Sciatic nerve (tissue), 2 donors: ENCODE results near the gene NGFR. TPM values are rescaled to one million over a fixed set of nuclear protein-coding genes. Genes with fewer than 3 reads are reported as not detected.

ENCODE experiments used
- ATAC-seq: fragments of 200-7000 bp; cut with Tn5 transposase; one replicate; pipeline ENCODE4 v1.9.1; 2020; ENCODE audit warnings: mild to moderate bottlenecking, moderate library complexity
- DNase-seq: peaks from one replicate; pipeline ENCODE4 v3.0.0-alpha.2; 2020; ENCODE audit warnings: low spot score
- intact Hi-C: fragments of 100-400 bp; cut with DNase I; formaldehyde crosslinking; loops from one replicate; pipeline ENCODE4 v1.14.2; 2022
- total RNA-seq: library from RNA; stranded (reverse); fragmentation: NEBNext Ultra II Directional; extraction: Animal tissue kit (Norgen Biotek cat#: 25700); gene quantifications from one replicate; pipeline ENCODE4 v1.2.1, GENCODE V29; 2021
- donor health status: DM: no; HTN: no; CAD: no.
- donor health status: DM: no; HTN: no; CAD: no.

The NGFR gene
- total RNA-seq, 1 donor from 2014 or later: 291 TPM

- ATAC-seq (no peak), DNase-seq (no peak)
- intact Hi-C loops: no loop called here
Observed at GRCh38 chr17:49467175-49467574, 27.9 kb upstream of the NGFR start.

- DNase-seq (peak; percentile 74), ATAC-seq (peak; percentile 86)
- intact Hi-C loops: no loop called here
Observed at GRCh38 chr17:49468811-49469385, 26.2 kb upstream of the NGFR start.

- ATAC-seq: no peak
- no peak for DNase-seq
- intact Hi-C loops: no loop called here
Observed at GRCh38 chr17:49469831-49470810, 25.0 kb upstream of the NGFR start.

- ATAC-seq (peak; percentile 66), DNase-seq (no peak)
- intact Hi-C loops: no loop called here
Observed at GRCh38 chr17:49471089-49471683, 23.9 kb upstream of the NGFR start.

GRCh38 chr17:49471769-49472168, 23.3 kb upstream of the NGFR start:
- no peak for ATAC-seq
- DNase-seq: no peak
- intact Hi-C loops: no loop called here

- no peak for DNase-seq
Observed at GRCh38 chr17:49472527-49472926, 22.6 kb upstream of the NGFR start.

GRCh38 chr17:49473900-49474751, 21.0 kb upstream of the NGFR start:
- DNase-seq (no peak), ATAC-seq (no peak)
- intact Hi-C loops: no loop called here

More at GRCh38 chr17:49472527-49472926, 22.6 kb upstream of the NGFR start:
- intact Hi-C loops: no loop called here
- ATAC-seq: peak; percentile 44

- intact Hi-C loops: no loop called here
- no peak for DNase-seq
- ATAC-seq: no peak
Observed at GRCh38 chr17:49477709-49478108, 17.4 kb upstream of the NGFR start.

GRCh38 chr17:49480836-49481615, 14.1 kb upstream of the NGFR start:
- no peak for ATAC-seq
- intact Hi-C loops: no loop called here
- DNase-seq: no peak

- intact Hi-C loops: no loop called here
- DNase-seq: no peak
Observed at GRCh38 chr17:49482144-49482817, 12.8 kb upstream of the NGFR start.

GRCh38 chr17:49483599-49484509, 11.2 kb upstream of the NGFR start:
- ATAC-seq (no peak), DNase-seq (no peak)
- intact Hi-C loops: no loop called here

More at GRCh38 chr17:49482144-49482817, 12.8 kb upstream of the NGFR start:
- no peak for ATAC-seq

- DNase-seq (no peak), ATAC-seq (no peak)
- intact Hi-C loops: no loop called here
Observed at GRCh38 chr17:49484588-49484987, 10.5 kb upstream of the NGFR start.

GRCh38 chr17:49486012-49486641, 9.0 kb upstream of the NGFR start:
- peak; percentile 66 for ATAC-seq
- no peak for DNase-seq
- intact Hi-C loops: no loop called here

- peak; percentile 42 for DNase-seq
- intact Hi-C loops: no loop called here
- no peak for ATAC-seq
Observed at GRCh38 chr17:49487183-49487582, 7.9 kb upstream of the NGFR start.

GRCh38 chr17:49488612-49489011, 6.5 kb upstream of the NGFR start:
- DNase-seq (no peak), ATAC-seq (no peak)
- intact Hi-C loops: no loop called here

GRCh38 chr17:49489348-49489747, 5.7 kb upstream of the NGFR start:
- intact Hi-C loops: no loop called here

More at GRCh38 chr17:49489348-49489747, 5.7 kb upstream of the NGFR start:
- DNase-seq: no peak
- no peak for ATAC-seq
